CD14-positive monocyte (primary cell): ENCODE results near the gene AKAP12. TPM values are rescaled to one million over a fixed set of nuclear protein-coding genes. Genes with fewer than 3 reads are reported as not detected.

ENCODE experiments used
- DNase-seq, 3 donors: peaks; one replicate each; pipeline ENCODE4 v3.0.0-alpha.2; 2011 to 2022
- H2AFZ ChIP-seq: 2 replicates; pipeline ENCODE4 v1.6.0; 2012; ENCODE audit warnings: mild to moderate bottlenecking, low read depth, low read length, inconsistent platforms; ENCODE audit not compliant: insufficient read depth, poor library complexity, severe bottlenecking
- H3K27ac ChIP-seq, 2 donors: 1 replicate in 1 of 2; 2 replicates in 1 of 2; pipeline ENCODE4 v1.5.1; 2012 to 2013; ENCODE audit warnings: low read length in 2 of 2, control low read depth in 1 of 2, inconsistent platforms in 1 of 2, low read depth in 1 of 2, mild to moderate bottlenecking in 1 of 2
- H3K27me3 ChIP-seq, 2 donors: one replicate each; pipeline versions ENCODE4 v1.6.0 to v1.6.1; 2011 to 2013; ENCODE audit warnings: low read length in 2 of 2; ENCODE audit not compliant: control insufficient read depth in 2 of 2, insufficient read depth in 2 of 2
- H3K36me3 ChIP-seq, 2 donors: replicated peaks in 1 of 2; 1 replicate in 1 of 2; 2 replicates in 1 of 2; pipeline versions ENCODE4 v1.5.1 to v1.6.1; 2012 to 2013; ENCODE audit warnings: low read length in 2 of 2, control low read depth in 1 of 2, inconsistent platforms in 1 of 2, mild to moderate bottlenecking in 1 of 2; ENCODE audit not compliant: insufficient read depth in 2 of 2, control insufficient read depth in 1 of 2
- H3K4me1 ChIP-seq, 2 donors: 1 replicate in 1 of 2; 2 replicates in 1 of 2; pipeline versions ENCODE4 v1.5.1 to v1.6.1; 2012 to 2013; ENCODE audit warnings: low read length in 2 of 2, control low read depth in 1 of 2, inconsistent platforms in 1 of 2, mild to moderate bottlenecking in 1 of 2, moderate library complexity in 1 of 2; ENCODE audit not compliant: insufficient read depth in 2 of 2, control insufficient read depth in 1 of 2
- H3K4me2 ChIP-seq: replicated peaks from 2 replicates; pipeline ENCODE3; 2012; ENCODE audit warnings: low read length, moderate library complexity, mild to moderate bottlenecking; ENCODE audit not compliant: poor library complexity, severe bottlenecking; ENCODE audit errors: extremely low read depth
- H3K4me3 ChIP-seq, 3 experiments: fragments of 200-600 bp in 1 of 3; sonication (generic) in 1 of 3; replicated peaks in 1 of 3; 1 replicate in 2 of 3; 2 replicates in 1 of 3; pipeline ENCODE4 v1.5.1; 2011 to 2013; ENCODE audit warnings: low read length in 3 of 3, mild to moderate bottlenecking in 3 of 3, control low read depth in 2 of 3, low read depth in 2 of 3, inconsistent platforms in 1 of 3, moderate library complexity in 1 of 3
- H3K79me2 ChIP-seq: 2 replicates; pipeline ENCODE4 v1.6.0; 2012; ENCODE audit warnings: mild to moderate bottlenecking, control low read depth, inconsistent platforms, low read length, moderate library complexity; ENCODE audit not compliant: insufficient read depth
- H3K9ac ChIP-seq: 2 replicates; pipeline ENCODE4 v1.6.0; 2017; ENCODE audit warnings: low read length, mild to moderate bottlenecking; ENCODE audit not compliant: insufficient read depth, poor library complexity, severe bottlenecking
- H3K9me3 ChIP-seq, 2 donors: replicated peaks in 1 of 2; 1 replicate in 1 of 2; 2 replicates in 1 of 2; pipeline versions ENCODE4 v1.5.1 to v1.6.1; 2012 to 2013; ENCODE audit warnings: low read length in 2 of 2, control low read depth in 1 of 2; ENCODE audit not compliant: control insufficient read depth in 1 of 2, insufficient read depth in 1 of 2
- H4K20me1 ChIP-seq: 2 replicates; pipeline ENCODE4 v1.6.0; 2012; ENCODE audit warnings: mild to moderate bottlenecking, low read length, control low read depth, moderate library complexity; ENCODE audit not compliant: insufficient read depth
- H3K27ac Mint-ChIP-seq, 7 donors: one replicate each; pipeline ENCODE4 v1.8.0; 2020; ENCODE audit warnings: mild to moderate bottlenecking in 7 of 7, mixed read lengths in 7 of 7, moderate library complexity in 6 of 7, inconsistent platforms in 2 of 7
- H3K27me3 Mint-ChIP-seq, 3 donors: one replicate each; pipeline ENCODE4 v1.8.0; 2021 to 2022; ENCODE audit warnings: low read depth in 3 of 3, mild to moderate bottlenecking in 3 of 3, mixed read lengths in 3 of 3, moderate library complexity in 3 of 3, inconsistent platforms in 1 of 3
- H3K36me3 Mint-ChIP-seq, 2 donors: one replicate each; pipeline ENCODE4 v1.8.0; 2020; ENCODE audit warnings: mixed read lengths in 2 of 2, inconsistent platforms in 1 of 2, mild to moderate bottlenecking in 1 of 2
- H3K4me1 Mint-ChIP-seq: one replicate; pipeline ENCODE4 v1.8.0; 2020; ENCODE audit warnings: mild to moderate bottlenecking, mixed read lengths
- H3K4me3 Mint-ChIP-seq, 2 donors: one replicate each; pipeline ENCODE4 v1.8.0; 2020; ENCODE audit warnings: mild to moderate bottlenecking in 2 of 2, mixed read lengths in 2 of 2, moderate library complexity in 1 of 2
- H3K9me3 Mint-ChIP-seq, 7 donors: one replicate each; pipeline ENCODE4 v1.8.0; 2020 to 2022; ENCODE audit warnings: mixed read lengths in 7 of 7, mild to moderate bottlenecking in 6 of 7, moderate library complexity in 6 of 7, inconsistent platforms in 2 of 7
- WGBS: methylation state at CpG from one replicate; pipeline ENCODE4 v1.1.5; 2013; ENCODE audit warnings: missing lambda C conversion rate; ENCODE audit not compliant: insufficient coverage; 5-methylcytosine and 5-hydroxymethylcytosine counted together
- intact Hi-C, 2 donors: fragments of 100-400 bp; cut with micrococcal nuclease; formaldehyde crosslinking; loops; one replicate each; pipeline versions ENCODE4 v1.15.0 to v1.15.1; 2023
- polyA plus RNA-seq, 3 donors: library from polyadenylated mRNA; depleted of rRNA in 1 of 3; unstranded in 2 of 3; stranded (reverse) in 1 of 3; fragments of 300-500 nt in 2 of 3; fragments of >200 nt in 1 of 3; fragmentation: Illumina TruSeq in 2 of 3; gene quantifications; 1 replicate in 2 of 3; 2 replicates in 1 of 3; pipeline ENCODE4 v1.2.3, GENCODE V29; 2012 to 2021
- TF ChIP-seq, protein P1 (sequence below): fragments of 200-600 bp; IDR thresholded peaks from one replicate; pipeline ENCODE4 v1.8.0; 2022; ENCODE audit warnings: antibody characterized with exemption, mild to moderate bottlenecking

The AKAP12 gene
- polyA plus RNA-seq, 3 donors, result 0.01 TPM; not detected in 2

DNA sequence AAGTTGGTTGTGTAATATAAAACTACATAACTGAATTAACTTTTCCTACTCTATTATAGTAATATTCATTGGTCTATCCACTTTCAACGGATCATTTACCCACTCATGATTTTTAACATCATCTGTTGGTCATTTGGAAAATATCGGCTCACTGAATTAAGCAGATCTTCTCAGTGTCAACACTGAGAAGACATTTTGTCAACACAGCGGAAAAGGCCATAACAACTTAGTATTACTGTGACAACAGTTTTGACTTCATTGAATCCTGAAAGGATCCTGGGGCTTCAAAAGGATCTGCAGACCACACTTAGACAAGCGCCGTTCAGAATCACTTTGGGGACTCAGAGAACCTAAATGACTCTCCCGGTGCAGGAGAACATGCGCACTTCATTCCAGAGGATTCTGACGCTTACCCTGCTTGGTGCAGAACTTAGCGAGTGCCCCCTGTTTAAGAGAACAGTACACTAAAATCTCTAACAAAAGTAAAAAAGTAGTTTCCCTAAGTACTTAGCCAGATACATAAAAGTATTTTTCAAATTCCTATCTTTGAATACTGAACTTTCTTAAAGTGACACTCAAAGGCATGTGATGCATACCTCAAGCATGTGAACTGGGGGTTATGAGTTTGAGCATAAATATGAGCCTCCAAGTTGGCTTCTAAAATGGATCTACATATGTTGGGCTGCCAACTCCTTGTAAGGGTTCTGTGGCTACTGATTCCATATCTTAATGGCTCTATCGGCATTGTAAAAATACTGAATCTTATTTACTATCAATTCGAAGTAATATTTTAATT is 147.6 kb downstream of the AKAP12 start:
- H3K9me3 Mint-ChIP-seq, result peaks cover 0 to 2% (median 0%) of the 10 kb centered on the region in 7 donors
- TF ChIP-seq, protein P1, sequence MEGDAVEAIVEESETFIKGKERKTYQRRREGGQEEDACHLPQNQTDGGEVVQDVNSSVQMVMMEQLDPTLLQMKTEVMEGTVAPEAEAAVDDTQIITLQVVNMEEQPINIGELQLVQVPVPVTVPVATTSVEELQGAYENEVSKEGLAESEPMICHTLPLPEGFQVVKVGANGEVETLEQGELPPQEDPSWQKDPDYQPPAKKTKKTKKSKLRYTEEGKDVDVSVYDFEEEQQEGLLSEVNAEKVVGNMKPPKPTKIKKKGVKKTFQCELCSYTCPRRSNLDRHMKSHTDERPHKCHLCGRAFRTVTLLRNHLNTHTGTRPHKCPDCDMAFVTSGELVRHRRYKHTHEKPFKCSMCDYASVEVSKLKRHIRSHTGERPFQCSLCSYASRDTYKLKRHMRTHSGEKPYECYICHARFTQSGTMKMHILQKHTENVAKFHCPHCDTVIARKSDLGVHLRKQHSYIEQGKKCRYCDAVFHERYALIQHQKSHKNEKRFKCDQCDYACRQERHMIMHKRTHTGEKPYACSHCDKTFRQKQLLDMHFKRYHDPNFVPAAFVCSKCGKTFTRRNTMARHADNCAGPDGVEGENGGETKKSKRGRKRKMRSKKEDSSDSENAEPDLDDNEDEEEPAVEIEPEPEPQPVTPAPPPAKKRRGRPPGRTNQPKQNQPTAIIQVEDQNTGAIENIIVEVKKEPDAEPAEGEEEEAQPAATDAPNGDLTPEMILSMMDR, result no peak

DNA sequence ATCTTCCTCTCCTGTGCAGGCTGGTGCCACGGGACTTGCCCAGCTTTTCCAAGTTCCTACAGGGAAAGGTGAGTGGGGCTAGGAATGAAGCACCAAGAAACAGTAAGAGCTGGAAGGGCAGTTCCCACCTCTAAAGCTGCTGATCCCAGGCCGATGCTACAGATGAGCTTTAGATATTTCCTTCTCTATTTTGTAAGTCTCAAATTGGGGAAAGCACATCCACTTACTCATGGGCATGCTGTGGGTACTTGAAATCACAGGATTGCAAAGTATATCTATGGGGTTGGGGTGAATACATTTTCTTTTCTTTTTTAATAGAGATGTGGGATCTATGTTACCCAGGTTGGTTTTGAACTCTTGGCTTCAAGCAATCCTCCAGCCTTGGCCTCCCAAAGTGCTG is 148.5 kb downstream of the AKAP12 start:
- Histone ChIP-seq H3K9ac (no peak overlapping the region), H2AFZ (no peak overlapping the region), H3K79me2 (peaks cover 81% of the 10 kb centered on the region), H3K4me1 (peaks cover 31 to 40% of the 10 kb centered on the region in 2 donors), H4K20me1 (peaks cover 16% of the 10 kb centered on the region), H3K4me2 (no peak overlapping the region), H3K27me3 (no peaks in the 10 kb centered on the region), H3K4me3 (no peak overlapping the region), H3K27ac (peak overlapping the region in 1 of 2 donors; percentile 91), H3K36me3 (peaks cover 0 to 23% of the 10 kb centered on the region in 2 donors), H3K9me3 (no peaks in the 10 kb centered on the region)
- peak overlapping the region in 6 of 7 donors; percentile 24 to 88 (median 77) for H3K27ac Mint-ChIP-seq
- no CpG with 5 or more reads among the region's 2 CpGs for WGBS
- TF ChIP-seq, protein P1, result no peak
- peak in 2 of 3 donors; percentile 13 to 74 for DNase-seq
- H3K4me3 Mint-ChIP-seq, result no peak overlapping the region
- no peaks in the 10 kb centered on the region for H3K9me3 Mint-ChIP-seq
- H3K36me3 Mint-ChIP-seq, result peaks cover 12 to 21% of the 10 kb centered on the region in 2 donors
- H3K27me3 Mint-ChIP-seq, result no peaks in the 10 kb centered on the region
- intact Hi-C loops, result no loop called here
- peaks cover 42% of the 10 kb centered on the region for H3K4me1 Mint-ChIP-seq

More for the DNA sequence above, 147.6 kb downstream of the AKAP12 start:
- peak overlapping the region in 1 of 2 donors; percentile 91 for H3K27ac ChIP-seq
- intact Hi-C loops, result no loop called here
- Mint-ChIP-seq H3K4me3 (no peak overlapping the region), H3K36me3 (peaks cover 12 to 23% of the 10 kb centered on the region in 2 donors), H3K4me1 (peaks cover 33% of the 10 kb centered on the region), H3K27me3 (no peaks in the 10 kb centered on the region), H3K27ac (peak overlapping the region in 2 of 7 donors; percentile 10 to 36)
- 83% methylated on average over 6 of the region's 11 CpGs for WGBS
- no peak for DNase-seq
- no peak overlapping the region for H3K4me3 ChIP-seq
- H3K9ac ChIP-seq, result no peak overlapping the region
- peaks cover 0 to 24% of the 10 kb centered on the region in 2 donors for H3K36me3 ChIP-seq
- peaks cover 8% of the 10 kb centered on the region for H4K20me1 ChIP-seq
- H3K9me3 ChIP-seq, result no peaks in the 10 kb centered on the region
- no peaks in the 10 kb centered on the region for H3K27me3 ChIP-seq
- H3K4me1 ChIP-seq, result peaks cover 22 to 32% of the 10 kb centered on the region in 2 donors
- peaks cover 81% of the 10 kb centered on the region for H3K79me2 ChIP-seq
- H3K4me2 ChIP-seq, result no peak overlapping the region
- H2AFZ ChIP-seq, result no peak overlapping the region
